ENCODE measurements around the gene RETREG2. TPM values are rescaled to one million over a fixed set of nuclear protein-coding genes. Genes with fewer than 3 reads are reported as not detected.
A peak's percentile ranks its signal among the peaks of the same experiment; 100 is the strongest.

RETREG2 gene
- total and polyA plus RNA-seq, 2 donors from 2014 or later, result 106 to 112 TPM

GRCh38 chr2:219215871-219216534, 37.9 kb downstream of the RETREG2 start:
- TF ChIP-seq, protein P1, sequence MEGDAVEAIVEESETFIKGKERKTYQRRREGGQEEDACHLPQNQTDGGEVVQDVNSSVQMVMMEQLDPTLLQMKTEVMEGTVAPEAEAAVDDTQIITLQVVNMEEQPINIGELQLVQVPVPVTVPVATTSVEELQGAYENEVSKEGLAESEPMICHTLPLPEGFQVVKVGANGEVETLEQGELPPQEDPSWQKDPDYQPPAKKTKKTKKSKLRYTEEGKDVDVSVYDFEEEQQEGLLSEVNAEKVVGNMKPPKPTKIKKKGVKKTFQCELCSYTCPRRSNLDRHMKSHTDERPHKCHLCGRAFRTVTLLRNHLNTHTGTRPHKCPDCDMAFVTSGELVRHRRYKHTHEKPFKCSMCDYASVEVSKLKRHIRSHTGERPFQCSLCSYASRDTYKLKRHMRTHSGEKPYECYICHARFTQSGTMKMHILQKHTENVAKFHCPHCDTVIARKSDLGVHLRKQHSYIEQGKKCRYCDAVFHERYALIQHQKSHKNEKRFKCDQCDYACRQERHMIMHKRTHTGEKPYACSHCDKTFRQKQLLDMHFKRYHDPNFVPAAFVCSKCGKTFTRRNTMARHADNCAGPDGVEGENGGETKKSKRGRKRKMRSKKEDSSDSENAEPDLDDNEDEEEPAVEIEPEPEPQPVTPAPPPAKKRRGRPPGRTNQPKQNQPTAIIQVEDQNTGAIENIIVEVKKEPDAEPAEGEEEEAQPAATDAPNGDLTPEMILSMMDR (IDR thresholded peaks at IDR 0.05; ENCODE audit: borderline replicate concordance, extremely low read depth, insufficient read depth), result no peak
- Histone ChIP-seq H3K4me3 (ENCODE audit: low read length in 3 of 3) (no peak overlapping the region), H3K9ac (ENCODE audit: low read length in 3 of 3) (no peak overlapping the region), H3K36me3 (ENCODE audit: control insufficient read depth in 2 of 3, insufficient read depth in 3 of 3, low read length in 3 of 3) (peaks cover 2 to 31% (median 14%) of the 10 kb centered on the region in 3 donors), H3K9me3 (ENCODE audit: control insufficient read depth in 2 of 3, insufficient read depth in 1 of 3, low read length in 3 of 3) (no peaks in the 10 kb centered on the region), H3K4me1 (ENCODE audit: control insufficient read depth in 2 of 3, insufficient read depth in 2 of 3, low read depth in 1 of 3, low read length in 3 of 3) (peaks cover 0 to 16% (median 6%) of the 10 kb centered on the region in 3 donors), H3K27ac (ENCODE audit: low read depth in 2 of 2, low read length in 2 of 2) (no peak overlapping the region), H3K27me3 (ENCODE audit: control insufficient read depth, insufficient read depth, low read length) (no peaks in the 10 kb centered on the region)
- DNase-seq (peak; percentile 31 to 74 (median 63)), FAIRE-seq (no peak)
- intact Hi-C loops (cut with DNase I), result no loop called here

- Histone ChIP-seq H3K9me3 (ENCODE audit: control insufficient read depth in 2 of 3, insufficient read depth in 1 of 3, low read length in 3 of 3) (no peaks in the 10 kb centered on the region), H3K36me3 (ENCODE audit: control insufficient read depth in 2 of 3, insufficient read depth in 3 of 3, low read length in 3 of 3) (peaks cover 2 to 36% (median 14%) of the 10 kb centered on the region in 3 donors), H3K4me1 (ENCODE audit: control insufficient read depth in 2 of 3, insufficient read depth in 2 of 3, low read depth in 1 of 3, low read length in 3 of 3) (peaks cover 0 to 16% (median 6%) of the 10 kb centered on the region in 3 donors), H3K9ac (ENCODE audit: low read length in 3 of 3) (no peak overlapping the region), H3K27ac (ENCODE audit: low read depth in 2 of 2, low read length in 2 of 2) (no peak overlapping the region), H3K27me3 (ENCODE audit: control insufficient read depth, insufficient read depth, low read length) (no peaks in the 10 kb centered on the region), H3K4me3 (ENCODE audit: low read length in 3 of 3) (no peak overlapping the region)
- intact Hi-C loops (cut with DNase I), result no loop called here
- no peak for FAIRE-seq
- TF ChIP-seq, protein P1 (IDR thresholded peaks at IDR 0.05; ENCODE audit: borderline replicate concordance, extremely low read depth, insufficient read depth), result no peak
- DNase-seq, result no peak
Measured at GRCh38 chr2:219216535-219216915, 38.5 kb downstream of the RETREG2 start.

GRCh38 chr2:219218217-219218731, 40.2 kb downstream of the RETREG2 start:
- peak overlapping the region; percentile 50 to 64 (median 55) for H3K4me3 ChIP-seq (ENCODE audit: low read length in 3 of 3)
- H3K27ac ChIP-seq (ENCODE audit: low read depth in 2 of 2, low read length in 2 of 2), result peak overlapping the region; percentile 85 to 88
- H3K4me1 ChIP-seq (ENCODE audit: control insufficient read depth in 2 of 3, insufficient read depth in 2 of 3, low read depth in 1 of 3, low read length in 3 of 3), result peaks cover 0 to 16% (median 6%) of the 10 kb centered on the region in 3 donors
- TF ChIP-seq, protein P1 (IDR thresholded peaks at IDR 0.05; ENCODE audit: borderline replicate concordance, extremely low read depth, insufficient read depth), result no peak
- no peaks in the 10 kb centered on the region for H3K27me3 ChIP-seq (ENCODE audit: control insufficient read depth, insufficient read depth, low read length)
- intact Hi-C loops (cut with DNase I), result no loop called here
- no peaks in the 10 kb centered on the region for H3K9me3 ChIP-seq (ENCODE audit: control insufficient read depth in 2 of 3, insufficient read depth in 1 of 3, low read length in 3 of 3)
- H3K36me3 ChIP-seq (ENCODE audit: control insufficient read depth in 2 of 3, insufficient read depth in 3 of 3, low read length in 3 of 3), result peaks cover 2 to 51% (median 22%) of the 10 kb centered on the region in 3 donors
- DNase-seq (peak; percentile 74 to 92 (median 84)), FAIRE-seq (no peak)
- H3K9ac ChIP-seq (ENCODE audit: low read length in 3 of 3), result peak overlapping the region in 2 of 3 donors; percentile 22 to 71

Data from kidney (tissue), 14 donors.